Epidermal melanocyte (primary cell): ENCODE measurements around the gene TREML2.

Experiments used
- DNase-seq: peaks from one replicate; pipeline ENCODE4 v3.0.0; 2011; ENCODE audit warnings: low spot score; ENCODE audit not compliant: insufficient read length

Gene TREML2

DNA sequence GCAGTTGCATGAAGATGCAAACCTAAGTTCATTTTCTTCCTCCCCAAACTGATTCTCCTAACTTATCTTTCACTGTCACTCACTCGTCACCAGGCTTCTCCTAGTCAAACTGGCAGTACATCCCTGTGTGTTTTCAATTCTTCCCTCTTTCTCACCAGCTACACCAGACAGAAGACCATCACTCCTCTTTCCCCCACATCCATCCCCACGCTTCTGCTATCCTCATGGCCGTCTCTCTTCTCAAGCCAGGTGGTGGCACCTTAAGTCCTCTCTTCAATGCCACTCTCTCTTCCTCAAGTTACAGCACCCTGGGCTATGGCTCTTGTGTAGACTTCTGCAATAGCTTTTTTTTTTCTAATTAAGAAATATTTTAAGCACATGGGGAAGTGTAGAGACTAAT is 23.7 kb downstream of the TREML2 start:
- DNase-seq: no peak

DNA sequence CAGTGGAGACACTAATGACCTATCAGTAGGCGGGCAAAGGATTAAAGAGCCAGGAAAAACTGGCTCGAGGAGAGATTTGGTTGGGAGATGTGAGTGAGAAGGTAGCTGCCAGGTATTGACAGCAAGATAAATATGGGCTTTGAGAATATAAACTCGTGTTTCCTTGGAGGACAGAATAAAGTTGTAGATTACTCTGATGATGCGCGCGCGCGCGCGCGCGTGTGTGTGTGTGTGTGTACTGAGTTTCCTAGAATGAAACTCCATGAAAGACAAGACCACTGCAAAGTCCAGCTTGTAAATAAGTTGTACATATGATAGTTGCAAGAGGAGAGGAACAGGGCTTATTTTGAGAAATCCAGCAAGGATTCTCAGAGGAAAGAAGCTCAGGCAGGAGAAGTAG is 24.8 kb downstream of the TREML2 start:
- DNase-seq: no peak

DNA sequence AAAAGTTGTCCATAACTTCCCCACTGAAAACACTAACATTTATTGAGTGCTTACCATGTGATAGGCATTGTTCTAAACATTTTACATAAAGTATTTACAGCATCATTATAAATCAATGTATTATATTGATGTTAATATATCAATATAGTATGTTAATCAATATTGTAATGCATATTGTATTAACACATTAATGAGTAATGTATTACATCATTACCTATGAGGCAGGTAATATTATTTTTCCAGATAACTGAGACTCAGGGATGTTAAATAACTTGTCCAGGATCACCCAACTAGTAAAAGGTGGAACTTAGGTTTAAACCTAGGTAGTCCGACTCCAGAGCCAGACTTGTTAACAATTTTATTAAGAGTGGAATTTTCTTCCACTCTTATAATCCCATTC is 25.9 kb downstream of the TREML2 start:
- DNase-seq: no peak

DNA sequence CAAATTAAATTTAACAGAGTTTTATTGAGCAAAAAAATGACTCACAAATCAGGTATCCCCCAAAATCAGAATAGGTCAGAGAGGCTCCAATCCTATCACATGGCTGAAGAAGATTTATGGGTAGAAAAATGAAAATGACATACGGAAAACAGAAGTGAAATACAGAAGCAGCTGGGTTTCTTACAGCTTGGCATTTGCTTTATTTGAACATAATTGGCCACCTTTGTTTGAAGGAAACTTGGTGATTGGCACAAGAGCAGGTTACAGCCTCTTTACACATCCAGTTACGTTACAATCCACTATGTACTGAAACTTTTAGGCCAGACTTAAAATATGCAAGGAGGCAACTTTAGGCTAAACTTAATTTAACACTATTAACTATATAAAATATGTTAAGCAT is 26.3 kb downstream of the TREML2 start:
- no peak for DNase-seq

DNA sequence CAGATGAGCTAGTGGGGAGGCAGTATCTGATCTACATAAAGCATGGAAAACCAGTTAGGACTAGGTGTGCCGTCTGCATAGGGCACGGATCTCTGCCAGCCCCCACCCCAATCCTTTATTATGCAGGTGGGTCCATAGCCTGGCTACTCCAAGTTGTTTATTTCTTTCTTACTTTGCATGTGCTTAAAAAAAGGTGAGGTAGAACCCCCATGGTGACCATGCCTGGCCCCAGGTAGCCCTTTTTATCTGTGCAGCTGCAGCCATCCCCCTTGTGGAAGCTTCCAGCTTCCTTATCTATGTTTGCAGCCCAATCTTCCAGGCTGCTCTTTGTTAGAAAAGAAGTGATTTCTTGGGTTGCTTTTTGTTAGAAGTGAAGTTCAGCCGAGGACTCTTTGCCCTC is 29.0 kb downstream of the TREML2 start:
- no peak for DNase-seq

DNA sequence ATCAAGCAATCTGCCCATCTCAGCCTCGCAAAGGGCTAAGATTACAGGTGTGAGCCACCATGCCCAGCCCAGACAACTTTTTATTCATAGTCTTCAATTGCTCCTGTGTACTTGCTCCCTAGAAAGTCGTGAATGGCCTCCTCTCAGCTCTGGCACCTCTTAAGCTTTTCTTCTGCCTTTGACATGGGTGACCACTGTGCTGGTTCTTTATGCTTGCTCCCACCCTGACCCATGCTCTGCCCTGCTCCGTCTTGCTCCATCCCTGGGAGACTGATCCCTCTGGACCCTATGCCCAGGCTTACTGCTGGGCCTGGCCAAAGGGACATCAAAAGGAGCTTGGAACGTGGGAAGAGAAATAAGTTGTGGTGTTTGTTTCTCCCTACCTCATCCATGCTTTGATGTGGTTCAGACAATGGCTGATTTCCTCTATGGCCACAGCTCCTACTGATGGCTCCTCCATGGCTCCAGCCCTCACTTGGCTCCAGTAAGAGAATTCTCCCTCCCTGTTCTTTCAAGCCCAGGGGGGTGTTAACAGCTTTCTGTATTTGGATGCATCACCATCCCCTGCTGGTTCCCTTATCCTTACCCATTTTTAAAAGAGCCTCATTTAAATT is 30.3 kb downstream of the TREML2 start:
- DNase-seq: no peak

DNA sequence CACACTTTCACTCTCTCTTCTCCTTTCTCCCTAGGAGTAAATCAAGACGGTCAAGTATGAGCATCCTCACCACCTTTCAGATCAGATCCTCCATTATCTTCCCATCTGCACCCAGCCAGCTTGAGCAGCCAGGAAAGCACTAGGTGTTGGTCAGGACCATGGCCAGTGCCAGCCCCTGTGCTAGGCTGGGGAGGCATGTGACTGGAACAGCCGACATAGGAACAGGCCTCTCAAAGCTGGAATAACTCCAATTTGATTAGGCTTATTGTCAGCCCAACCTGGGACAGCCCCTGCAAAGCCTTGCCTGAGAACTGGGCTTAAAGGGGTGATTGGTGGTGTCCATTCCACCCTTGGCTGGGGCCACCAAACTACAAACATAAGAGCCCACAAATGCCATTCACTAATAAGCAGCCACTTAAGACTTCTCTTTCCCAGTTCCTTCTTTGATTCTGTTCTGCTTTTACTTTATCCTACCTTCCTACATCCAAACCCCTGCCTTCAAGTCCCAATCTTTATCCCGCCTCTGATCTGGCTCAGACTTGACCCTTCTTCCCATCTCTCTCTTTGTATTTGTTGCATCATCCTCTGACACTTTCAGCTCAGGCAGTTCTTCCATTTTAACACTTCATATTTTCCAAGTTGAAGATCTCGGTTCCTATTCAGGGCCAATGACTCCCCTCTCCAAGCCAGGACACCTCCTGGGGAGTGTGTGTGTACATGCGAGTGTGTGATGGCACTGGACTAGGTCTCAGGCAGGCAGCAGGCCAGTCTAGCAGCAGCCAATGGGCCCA is 33.6 kb downstream of the TREML2 start:
- no peak for DNase-seq

DNA sequence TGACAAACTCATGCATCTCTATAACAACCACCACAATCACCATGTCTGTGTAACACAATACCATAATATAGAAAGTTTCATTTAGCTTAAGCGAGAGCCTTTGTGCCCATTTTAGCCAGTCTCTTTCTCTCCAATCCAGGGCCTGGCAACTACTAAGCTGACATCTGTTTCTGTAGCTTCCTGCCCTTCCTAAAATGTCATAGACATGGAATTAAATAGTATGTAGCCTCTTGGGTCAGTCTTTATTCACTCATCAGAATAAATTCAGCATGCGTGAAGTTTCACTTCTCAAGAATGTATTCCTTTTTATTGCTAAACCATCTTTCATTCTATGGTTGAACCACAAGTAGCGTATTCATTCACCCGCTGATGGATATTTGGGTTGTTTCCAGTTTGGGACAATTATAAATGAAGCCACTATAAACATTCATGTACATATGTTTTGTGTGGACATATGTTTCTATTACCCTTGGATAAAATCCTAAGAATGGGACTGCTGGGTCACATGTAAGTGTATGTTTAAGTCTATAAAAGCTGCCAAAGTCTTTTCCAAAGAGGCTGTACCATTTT is 36.3 kb downstream of the TREML2 start:
- no peak for DNase-seq

DNA sequence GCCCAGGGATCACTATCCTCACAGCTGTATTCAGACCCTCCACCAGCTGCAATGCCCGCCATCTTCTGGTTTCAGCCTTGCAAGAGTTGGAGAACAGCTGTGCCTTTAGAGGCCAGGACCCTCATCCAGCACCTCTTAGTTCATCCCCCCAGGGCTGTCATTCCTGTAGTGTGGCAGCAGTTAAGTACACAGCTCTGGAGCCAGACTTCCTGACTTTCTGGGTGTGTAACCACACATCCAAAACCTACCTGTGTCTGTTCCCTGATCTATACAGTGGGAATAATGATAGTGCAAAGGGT is 37.6 kb downstream of the TREML2 start:
- no peak for DNase-seq

DNA sequence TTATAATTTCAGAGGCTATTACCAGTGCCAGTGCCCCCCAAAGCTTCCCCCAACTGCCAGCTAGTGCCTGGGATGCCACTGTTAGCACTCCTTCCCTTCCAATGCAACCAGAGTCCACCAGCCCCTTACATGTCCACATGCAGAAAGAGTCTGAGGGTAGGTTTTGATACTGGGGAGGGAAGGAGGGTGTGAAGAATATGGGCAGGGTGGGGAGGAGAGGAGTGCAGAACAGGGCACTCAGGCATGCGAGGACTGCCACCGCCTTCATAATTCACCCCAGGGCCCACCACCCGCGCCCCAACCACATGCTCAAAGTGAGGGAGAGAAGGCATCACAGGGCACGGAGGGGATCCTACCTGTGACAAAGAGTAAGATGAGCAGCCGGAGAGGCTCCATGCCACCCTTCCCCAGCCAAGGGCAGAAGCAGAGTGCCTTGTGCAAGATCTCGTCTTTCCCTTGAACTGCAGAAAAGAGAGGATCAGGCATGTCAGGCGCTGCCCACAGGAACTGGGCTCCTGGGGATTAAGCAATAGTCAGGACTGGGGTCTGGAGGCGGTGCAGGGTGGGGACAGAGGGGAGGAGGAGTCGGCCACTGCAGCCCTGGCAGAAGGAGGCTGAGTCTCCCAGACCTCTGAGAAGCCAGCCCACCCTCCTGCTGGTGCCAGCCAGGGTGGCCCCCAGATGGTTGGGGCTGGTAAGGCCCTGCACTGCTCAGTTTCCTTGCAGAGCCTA is 38.1 kb downstream of the TREML2 start, which contains the start of gene TREM2:
Gene TREM2, minus strand, starts transcription at position 430 of the 732 bp plus-strand sequence. Its CDS starts 34 bp downstream, at position 396.
- no peak for DNase-seq

DNA sequence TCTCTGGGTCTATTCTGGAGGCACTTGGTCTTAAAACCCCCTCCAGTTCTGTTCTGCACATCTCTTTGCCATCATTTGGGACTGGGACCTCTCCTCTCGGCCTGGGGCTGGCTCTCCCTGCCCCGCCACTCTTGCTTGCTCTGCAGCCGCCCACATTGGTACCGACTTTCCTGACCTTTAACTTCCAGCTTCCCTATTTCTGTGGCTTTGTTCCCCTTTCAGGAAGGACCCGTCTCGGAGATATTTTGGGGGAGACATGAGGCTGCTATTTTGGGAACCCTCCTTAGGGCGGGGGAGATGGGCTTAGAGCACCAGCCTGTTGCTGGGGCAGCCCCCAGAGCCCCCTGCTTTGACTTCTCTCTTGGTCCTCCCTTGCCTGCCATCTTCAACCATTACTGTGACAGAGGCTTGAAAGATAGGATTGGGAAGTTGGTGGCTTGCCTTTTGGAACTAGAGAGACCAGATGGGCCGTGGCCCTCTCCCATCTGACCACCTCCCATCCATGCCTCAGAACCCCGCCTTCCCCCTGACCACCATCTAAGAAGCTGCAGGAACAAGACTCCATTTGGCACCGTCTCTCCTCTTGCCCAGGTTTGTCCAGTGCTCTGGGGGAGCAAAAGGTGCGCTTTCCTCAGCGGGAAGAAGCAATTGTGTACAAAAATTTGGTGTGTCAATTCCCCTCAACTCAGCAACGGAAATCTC is 38.9 kb downstream of the TREML2 start:
- DNase-seq: no peak

DNA sequence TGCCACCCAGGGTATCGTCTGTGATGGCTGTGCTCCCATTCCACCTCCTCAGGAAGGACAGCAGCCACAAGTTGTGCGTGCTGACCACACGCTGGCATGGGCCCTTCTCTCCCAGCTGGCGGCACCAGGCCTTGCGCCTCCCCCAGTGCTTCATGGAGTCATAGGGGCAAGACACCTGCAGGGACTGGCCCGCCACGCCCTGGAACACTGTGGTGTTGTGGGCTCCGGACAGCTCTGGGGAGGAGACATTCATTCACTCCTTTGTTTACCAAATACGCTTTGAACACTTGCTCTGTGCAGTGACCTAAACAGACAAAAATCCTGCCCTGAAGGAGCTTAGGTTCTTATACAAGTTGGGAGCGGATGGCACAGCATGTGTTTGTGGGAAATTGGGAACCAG is 39.6 kb downstream of the TREML2 start:
- no peak for DNase-seq

DNA sequence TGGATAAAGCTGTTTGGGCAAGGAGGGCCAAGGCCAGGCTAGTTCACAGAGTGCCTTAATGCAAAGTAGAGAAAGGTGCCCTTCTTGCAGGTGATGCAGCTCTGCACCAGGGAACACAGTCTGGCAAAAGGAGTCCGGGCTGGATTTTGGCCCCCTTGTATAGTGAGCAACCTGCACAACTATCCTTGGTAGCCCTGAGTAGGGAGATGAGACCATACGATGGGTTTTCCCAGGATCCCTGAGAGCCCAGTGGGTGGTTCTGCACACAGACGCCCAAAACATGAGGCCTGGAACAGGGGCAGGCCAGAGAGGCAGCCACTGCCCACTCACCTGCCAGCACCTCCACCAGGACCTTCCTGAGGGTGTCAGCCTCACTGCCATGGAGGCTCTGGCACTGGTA is 40.0 kb downstream of the TREML2 start:
- no peak for DNase-seq

DNA sequence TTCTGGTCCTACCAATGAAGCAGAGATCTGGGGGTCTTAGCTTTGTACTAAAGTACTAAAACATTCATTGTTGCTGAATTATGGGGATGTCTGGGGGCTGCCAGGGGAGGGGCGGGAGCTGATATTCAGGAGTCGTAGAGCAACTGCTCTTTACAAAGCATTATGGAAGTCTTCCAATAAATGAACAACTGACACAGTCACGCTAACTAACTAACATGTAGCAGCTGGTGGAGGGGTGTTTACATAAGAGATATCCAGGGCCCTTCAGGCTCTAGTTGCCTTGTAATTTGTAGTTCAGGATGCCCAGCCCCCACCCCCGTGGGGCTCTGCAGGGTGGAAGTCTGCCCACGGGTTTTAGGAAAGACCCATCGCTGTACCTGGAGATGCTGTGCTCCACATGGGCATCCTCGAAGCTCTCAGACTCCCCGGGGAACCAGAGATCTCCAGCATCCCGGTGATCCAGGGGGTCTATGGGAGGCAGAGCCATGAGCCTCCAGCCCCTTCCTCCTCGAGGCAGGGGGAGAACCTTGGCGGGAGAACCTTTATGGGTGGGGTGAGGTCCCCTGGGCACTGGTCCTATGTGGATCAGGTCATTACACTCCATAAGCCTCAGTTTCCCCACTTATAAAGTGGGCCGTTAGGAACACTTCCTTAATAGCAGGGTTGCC is 41.4 kb downstream of the TREML2 start:
- no peak for DNase-seq

DNA sequence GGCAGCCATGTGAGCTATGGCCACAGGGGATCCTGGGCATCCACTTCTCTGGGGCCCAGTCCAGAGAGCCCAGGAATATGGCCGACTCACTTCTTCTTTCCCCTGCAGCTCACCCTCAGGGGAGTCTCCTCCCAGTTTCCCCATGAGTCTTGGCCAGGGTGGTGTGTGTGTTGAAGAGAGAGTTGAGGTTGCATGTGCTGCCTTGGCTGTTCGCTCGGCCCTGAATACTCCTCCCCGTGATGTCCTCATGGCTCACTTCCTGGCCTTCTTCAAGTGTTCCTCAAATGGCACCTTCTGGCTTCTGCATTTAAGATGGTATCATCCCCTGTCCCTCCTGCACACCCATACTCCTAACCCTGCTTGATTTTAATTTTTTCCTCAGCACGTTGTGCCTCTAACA is 43.6 kb downstream of the TREML2 start:
- DNase-seq: no peak

DNA sequence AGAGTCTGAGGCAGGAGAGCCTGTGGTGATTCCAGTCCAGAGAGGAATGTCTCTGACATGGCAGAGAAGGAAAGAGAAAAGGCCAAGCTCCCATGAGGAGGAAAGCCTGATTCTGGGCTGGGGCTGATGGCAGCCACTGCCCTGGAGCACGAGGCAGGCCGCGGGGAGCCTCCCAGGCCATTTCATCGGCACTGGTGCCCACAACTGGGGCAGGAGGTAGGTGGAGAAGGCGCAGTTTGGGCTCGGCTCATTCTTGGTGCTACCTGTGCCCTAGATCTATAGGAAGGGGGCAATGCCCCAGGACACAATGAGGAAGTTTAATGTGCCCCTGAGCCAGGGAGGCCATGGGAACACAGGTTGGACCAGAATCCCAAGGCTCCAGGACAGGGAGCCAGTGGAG is 44.2 kb downstream of the TREML2 start:
- no peak for DNase-seq

DNA sequence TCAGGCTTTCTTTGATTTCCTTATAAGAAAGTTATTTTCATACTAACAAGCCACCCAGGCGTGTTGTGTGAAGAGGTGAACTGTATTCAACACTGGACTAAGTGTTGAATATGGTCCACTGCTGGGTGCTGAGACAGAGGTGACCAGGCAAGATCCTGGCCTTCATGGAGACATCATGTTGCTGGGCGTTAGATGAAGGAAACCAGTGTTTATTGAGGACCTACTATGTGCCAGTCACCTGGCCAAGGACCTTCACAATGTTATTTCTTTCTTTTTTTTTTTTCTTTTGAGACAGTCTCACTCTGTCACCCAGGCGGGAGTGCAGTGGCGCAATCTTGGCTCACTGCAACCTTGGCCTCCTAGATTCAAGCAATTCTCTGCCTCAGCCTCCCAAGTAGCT is 44.9 kb downstream of the TREML2 start:
- no peak for DNase-seq

DNA sequence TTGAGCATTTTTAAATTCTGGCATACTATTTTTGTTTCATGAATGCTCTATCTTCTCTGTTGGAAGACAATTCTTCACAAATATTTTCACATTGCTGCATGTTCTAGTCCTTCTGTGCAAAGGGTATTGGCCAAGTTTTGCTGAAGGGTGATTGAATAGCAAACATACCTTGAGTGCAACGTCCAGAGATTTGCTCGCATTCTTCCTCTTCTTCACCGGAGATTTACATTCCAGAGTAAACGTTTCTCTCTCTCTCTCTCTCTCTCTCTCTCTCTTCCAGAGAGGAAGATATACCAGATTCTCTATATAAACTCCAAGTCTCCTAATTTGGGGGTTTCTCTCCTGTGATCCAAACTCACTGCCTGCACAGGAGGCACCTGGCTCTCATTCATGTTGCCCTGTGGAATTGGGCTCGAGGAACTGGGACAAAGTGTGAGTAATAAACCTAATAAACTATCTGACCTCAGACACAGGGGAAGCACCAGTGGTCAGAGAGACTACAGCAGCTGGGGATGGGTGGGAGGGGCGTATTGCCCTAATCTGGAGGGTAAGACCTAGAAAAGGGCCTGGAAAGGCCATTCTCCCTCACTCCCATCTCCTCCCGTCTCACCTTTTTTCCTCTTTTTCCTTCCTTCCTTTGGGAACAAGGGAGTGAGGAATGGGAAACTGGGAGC is 45.7 kb downstream of the TREML2 start:
- DNase-seq: no peak

DNA sequence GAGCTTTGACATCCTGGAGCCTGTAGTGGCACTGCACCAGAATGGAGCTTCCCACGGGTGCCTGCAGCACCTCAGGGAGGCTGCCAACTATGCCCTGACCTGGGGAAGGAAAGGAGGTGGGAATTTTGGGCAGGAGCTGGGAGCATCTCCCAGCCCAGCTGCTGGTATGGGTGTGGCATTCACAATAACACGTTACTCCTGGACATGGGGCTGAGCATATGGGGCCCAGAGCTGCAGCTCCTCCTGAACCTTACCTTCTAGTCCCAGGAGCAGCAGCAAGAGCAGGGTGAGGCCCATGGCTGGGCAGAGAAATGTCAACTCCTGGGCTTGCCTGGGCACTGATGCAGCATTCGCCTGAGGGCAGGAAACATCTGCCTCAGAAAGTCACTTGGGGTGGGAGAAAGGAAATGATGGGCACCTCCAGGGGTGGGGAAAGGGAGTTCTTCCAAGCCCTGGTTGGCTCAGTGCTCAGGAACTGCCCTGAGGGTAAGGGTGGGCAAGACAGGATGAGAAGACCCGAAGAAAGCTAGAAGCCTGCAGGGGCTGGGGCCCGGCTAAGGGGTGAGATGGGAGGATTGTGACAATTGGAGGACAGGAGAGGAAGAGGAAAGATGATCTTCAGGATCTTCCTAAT is 46.8 kb downstream of the TREML2 start, which contains the start of gene TREML1:
Gene TREML1, minus strand, starts transcription at position 356 of the 634 bp plus-strand sequence. Its CDS starts 59 bp downstream, at position 297.
- DNase-seq: no peak

DNA sequence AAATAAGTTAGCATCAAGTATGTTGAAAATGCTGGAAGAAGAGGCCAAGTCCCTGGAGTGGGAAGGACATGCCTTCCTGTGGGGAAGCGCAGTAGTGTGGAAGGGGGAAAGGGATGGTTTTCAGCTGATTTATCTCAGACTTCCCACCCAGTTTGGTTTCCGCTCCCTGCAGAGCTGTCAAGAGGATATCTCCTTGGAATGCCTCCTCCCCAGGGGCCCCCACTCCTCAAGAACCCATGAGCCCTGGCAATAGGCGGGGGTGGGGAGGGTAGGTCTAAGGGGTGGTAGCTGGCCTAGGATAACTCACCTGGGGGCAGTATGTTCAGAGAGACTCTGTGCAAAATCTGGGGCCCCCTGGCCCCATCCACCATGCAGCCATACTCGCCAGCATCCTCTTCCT is 47.5 kb downstream of the TREML2 start:
- DNase-seq: no peak
